NCI-H748 (cell line): Measurements from ENCODE around the gene CELF1.

Experiments
- DNase-seq: peaks from one replicate; lab custom pipeline; 2025; ENCODE audit not compliant: unreplicated experiment; lab: John Stamatoyannopoulos, UW

CELF1 gene

DNA sequence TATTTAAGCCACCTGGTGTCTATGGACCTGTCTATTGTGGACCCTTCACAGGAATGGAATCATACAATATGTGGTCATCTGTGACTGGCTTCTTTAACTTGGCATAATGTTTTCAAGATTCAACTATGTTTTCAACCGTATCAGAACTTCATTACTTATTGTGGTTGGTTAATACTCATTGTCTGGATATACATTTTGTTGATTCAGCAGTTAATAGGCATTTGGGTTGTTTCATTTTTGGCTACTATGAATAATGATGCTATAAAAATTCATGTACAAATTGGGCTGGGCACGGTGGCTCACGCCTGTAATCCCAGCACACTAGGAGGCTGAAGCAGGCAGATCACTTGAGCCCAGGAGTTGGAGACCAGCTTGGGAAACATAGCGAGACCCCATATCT lies 101.5 kb downstream of the CELF1 start:
- no peak for DNase-seq

DNA sequence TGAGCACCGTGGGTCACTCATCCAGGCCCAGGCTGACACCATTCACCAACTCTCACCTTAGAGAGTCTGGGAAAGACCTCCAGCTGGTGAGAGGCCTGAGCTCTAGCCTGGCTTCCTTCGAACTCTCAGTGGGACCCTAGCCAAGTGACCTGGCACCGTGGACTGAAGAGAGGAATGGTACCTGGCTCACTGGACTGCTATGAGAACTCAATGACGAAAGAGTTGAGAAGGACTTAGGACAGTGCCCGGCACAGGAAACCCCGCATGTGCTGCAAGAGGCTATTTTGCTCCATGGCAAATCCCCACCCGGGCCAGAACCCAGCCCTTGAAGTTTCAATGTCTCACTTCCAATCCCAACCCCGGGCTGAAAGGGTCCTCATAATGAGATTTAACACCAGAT lies 103.4 kb downstream of the CELF1 start:
- DNase-seq = no peak

DNA sequence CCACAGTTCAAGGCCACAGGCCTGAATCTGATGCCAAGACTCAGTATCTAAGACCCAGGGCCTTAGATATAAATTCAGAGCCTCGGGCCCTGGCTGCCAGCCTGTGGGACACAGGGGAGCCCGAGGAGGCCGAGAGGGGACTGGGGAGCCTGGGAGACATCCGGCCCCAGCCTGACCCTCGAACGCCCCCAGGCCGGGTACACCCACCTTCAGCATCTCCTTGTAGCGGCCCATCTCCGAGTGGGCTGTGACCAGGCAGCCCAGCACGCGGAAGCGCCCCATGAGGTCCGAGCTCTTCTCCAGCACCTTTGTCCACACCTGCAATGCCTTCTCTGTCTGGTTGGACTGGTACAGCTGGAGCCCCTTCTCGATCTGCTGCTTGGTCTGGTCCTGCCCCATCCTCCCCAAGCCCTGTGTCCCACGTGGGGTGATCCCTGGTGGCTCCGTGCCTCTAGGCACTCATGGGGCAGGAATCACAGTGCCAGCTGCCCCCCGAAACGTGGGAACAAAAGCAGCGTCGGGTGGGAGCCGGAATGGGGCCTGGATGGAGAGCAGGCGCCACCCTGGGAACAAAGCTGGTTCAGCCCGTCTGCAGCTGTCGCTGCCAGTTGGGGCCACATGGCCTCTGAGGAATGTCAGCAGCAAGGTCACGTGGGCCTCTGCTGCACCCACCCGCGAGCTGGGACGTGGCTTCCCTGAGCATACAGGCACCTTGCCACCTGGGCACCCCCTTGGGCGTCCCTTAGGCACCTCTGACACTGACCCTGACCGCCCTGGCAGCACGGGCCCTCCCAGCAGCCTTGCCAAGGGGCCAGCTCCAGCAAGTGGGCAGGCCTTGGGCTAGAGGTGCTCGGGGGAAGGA lies 104.1 kb downstream of the CELF1 start, which contains the start of gene RAPSN:
Gene RAPSN (minus strand): TSS at position 571 of the 862 bp plus-strand sequence. CDS start 172 bp downstream, at position 399.
- DNase-seq = no peak

DNA sequence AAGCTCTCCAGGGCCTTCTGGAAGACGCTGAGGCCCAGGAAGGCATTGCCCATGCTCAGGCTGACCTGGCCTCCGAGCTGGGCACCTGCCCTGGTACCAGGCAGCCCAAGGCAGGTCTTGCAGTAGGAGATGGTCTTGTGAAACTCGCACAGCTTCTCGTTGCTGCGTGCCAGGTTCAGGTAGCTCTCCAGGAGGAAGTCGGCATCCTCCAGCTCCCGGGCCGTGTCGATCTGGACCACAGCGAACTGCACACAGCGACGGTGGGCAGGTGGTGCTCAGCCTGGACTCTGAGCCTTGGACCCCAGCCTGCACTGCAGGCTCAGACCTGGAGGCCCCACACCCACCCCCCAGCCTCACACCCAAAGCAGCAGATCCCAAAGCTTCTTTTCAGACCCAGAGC lies 105.0 kb downstream of the CELF1 start:
- no peak for DNase-seq

DNA sequence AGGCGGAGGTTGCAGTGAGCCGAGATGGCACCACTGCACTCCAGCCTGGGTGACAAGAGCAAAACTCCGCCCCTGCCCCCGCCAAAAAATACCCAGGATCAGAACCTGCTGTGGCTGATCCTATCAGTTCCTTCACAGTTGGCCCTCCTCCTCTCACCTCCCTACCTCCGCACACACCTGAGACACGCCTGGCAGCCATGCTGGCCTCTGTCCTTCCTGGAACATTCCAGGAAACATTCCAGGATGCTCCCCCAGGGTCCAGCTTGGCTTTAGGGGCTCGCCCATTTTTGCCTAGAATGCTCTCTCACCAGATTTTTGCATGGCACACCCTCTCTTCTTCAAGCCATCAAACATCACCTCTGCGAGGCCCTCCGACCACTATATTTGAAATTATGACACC lies 106.1 kb downstream of the CELF1 start:
- DNase-seq = no peak

DNA sequence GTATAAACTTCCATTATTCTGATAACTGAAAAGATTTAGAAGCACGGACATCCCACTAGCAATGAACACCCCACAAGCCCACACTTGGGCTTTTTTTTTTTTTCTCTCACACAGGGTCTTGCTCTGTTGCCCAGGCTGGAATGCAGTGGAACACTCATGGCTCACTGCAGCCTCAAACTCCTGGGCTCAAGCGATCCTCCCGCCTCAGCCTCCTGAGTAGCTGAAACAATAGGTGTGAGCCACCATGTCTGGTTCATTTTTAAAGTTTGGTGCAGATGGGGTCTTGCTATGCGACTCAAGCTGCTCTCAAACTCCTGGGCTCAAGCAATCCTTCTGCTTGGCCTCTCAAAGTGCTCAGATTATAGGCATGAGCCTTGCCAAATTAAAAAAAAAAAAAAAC lies 107.1 kb downstream of the CELF1 start:
- no peak for DNase-seq

DNA sequence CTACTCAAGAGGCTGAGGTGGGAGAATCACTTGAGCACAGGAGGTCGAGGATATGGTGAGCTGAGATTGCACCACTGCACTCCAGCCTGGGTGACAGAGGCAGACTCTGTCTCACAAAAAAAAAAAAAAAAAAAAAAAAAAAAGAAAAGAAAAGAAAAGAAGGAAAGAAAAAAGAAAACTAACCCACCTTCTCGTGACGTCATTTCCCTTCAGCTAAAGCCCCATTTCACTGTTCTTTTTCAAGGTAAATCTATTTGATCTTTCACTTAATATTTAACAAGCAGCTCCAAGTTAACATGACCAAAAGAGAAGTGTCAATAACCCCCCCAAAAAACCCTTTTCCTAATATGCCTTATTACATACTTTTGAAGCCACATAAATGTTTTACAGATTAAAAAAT lies 109.1 kb downstream of the CELF1 start:
- no peak for DNase-seq

DNA sequence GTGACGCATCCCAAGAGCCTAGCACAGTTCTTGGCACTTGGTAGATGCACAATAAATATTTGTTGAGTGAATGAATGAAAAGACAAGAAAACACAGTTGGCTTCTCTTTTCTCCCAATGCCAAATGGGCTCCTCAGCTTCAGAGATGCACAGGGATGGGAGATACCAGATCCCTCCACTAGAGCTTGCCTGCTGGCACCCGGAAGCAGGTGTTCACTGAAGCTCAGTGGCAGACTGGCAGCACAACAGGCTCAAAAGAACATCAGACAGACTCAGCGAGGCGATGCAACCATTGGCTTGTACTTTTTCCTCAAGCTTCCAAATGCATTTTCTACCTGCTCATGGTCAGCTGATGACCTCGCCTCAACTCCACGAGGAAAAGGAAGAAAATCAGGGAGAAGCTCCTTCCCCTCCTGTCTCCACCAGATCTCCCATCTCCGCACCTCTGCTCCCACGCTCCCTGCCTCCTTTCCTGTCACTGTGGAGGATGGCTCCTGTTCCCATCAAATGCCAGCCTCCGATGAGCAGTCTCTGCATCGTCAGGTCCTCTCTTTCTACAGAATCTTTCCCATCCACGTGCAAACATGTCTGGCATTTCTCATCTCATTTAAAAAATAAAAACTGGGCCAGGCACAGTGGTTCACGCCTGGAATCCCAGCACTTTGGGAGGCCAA lies 109.8 kb downstream of the CELF1 start:
- DNase-seq = peak; percentile 40

DNA sequence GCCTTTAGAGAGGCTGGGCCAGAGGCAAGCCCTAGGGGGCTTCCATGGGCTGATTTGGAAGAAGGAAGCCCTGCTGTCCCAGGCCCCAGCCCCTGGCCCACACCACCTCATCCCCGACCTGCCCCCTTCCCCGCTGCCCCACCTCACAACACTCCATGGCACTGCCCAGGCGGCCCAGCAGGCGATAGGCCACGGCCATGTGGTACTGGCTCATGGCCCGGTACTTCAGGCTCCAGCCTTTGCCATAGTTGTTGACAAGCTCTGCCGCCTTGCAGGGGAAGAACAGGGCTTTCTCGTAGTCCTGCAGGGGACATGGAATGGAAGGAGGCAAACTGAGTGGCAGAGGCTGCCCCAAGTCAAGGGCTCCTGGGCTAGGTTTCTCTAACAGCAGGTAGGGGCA lies 110.4 kb downstream of the CELF1 start:
- DNase-seq = no peak

DNA sequence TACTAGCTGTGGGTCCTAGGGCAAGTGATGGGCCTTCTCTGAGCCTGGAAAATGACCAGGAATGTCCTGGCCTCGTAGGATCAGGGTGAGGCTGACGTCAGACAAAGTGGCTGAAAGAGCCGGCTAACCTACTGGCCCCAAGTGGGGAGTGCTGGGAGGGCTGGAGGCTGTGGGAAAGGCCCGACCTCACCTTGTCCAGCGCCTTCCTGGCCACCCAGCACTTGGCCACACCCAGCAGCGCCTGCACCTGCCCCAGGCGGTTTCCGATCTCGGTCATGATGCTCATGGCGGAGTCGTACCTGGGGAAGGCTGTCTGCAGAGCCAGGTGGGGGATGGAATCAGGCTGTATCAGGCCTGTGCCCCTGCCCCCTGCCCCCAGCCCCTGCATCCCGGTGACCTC lies 111.5 kb downstream of the CELF1 start:
- no peak for DNase-seq

DNA sequence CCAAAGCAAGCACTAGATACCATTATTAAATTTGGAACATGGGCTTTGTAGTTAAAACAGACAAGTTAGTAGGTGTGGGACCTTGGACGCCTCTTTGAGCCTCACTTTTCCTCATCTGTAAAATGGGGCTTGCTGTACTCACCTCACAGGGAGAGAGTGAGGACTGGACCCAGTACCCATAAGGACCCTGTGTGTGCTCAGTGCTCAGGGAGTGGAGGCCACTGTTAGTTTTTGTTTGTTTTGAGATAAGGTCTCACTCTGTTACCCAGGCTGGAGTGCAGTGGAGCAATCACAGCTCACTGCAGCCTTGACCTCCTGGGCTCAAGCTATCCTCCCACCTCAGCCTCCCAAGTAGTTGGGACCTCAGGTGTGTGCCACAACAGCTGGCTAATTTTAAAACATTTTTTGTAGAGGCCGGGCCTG lies 112.9 kb downstream of the CELF1 start:
- DNase-seq = no peak

DNA sequence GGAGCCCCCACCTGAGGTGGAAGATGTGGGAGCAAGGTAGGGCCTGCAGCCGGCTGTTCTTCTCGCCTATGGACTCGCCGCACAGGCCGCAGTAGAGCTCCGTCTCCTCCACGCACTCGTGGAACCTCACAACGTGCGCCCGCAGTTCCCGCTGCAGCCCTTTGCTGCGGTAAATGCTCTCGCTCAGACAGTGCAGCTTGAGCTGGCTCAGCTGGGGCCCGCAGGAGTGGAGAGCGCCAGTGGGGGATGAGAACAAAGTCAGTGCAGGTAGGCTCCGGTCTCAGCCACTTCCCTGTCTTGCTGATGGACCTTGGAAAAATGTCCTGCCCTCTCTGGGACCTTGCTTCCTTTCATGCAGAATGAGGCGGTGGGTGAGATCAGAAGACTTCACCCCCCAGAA lies 114.2 kb downstream of the CELF1 start:
- DNase-seq = no peak

DNA sequence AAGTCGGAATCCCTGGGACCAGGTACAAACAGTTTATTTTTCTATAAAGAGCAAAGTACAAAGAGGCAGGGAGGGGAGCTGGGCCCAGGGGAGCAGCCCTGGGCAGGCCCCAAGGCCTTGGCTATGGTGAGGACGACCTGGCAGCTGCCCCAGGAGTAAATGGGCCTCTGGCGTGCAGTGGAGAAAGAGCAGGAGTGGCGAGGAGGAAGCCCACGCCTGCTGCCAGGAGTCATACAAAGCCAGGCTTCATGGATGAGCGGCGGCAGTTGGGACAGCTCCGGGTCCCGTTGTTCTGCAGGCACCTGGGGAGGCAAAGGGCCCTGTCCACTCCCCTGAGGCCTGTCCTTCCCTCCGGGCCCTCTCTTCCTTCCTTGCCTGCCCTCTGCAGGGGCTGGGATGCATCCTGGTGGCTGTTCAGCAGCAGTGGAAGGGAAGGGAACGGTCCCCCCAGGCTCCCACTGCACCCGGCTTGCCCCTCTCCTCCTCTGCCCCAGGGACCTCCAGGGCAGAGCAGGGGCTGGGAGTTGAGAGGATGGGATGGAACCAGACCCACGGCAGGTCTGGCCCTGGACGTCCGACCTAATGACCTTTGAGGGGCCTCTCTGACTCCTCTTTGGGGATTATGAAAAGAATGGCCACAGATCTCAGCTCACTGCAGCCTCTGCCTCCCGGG lies 115.0 kb downstream of the CELF1 start:
- DNase-seq = no peak

DNA sequence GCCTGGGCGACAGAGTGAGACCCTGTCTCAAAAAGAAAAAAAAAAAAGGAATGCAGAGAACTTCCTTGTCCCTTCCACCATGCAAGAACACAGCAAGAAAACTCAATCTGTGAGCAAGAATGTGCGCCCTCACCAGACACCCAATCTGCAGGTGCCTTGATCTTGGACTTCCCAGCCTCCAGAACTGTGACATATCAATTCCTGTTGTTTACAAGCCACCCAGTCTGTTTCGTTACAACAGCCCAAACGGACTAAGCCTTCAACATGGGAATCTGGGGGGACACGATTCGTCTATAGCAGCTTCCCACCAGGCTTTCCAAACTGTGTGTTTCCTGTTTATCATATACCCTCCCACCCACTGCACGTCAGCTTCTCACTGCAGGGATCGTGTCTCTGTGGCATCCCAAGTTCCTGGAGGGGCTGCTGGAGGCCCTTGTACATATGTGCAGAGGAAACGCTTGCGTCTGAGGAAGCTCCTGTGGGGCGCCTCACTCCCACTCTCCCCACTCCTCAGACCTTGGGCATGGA lies 115.7 kb downstream of the CELF1 start:
- no peak for DNase-seq

DNA sequence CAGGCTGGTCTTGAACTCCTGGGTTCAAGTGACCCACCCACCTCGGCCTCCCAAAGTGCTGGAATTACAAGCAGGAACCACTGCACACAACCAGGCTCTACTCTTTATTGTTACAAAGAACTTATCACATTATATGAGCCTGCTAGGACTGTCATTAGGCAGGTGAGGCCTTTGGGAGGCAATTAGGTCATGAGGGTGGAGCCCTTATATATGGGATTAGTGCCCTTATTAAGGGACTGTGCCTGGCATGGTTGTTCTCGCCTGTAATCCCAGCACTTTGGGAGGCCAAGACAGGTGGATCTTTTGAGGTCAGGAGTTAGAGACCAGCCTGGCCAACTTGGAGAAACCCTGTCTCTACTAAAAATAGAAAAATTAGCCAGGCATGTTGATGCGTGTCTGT lies 116.2 kb downstream of the CELF1 start:
- no peak for DNase-seq

DNA sequence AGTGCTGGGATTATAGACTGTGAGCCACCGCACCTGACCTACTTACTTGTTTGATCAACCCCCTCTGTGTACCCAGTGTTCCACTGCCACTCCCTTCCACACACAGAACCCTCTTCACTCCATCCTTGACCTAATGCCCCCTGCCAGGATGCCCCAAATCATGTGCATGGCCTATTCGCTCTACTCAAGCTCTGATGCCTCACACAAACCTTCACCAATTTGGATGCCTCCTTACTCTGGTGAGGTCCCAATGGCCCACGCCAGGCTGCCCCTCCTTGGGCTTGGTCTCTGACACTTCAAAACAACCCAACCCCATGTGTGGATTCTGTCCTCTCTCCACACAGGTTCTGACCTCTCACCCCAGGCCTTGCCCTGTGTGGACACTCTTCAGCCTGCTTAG lies 117.2 kb downstream of the CELF1 start:
- no peak for DNase-seq

DNA sequence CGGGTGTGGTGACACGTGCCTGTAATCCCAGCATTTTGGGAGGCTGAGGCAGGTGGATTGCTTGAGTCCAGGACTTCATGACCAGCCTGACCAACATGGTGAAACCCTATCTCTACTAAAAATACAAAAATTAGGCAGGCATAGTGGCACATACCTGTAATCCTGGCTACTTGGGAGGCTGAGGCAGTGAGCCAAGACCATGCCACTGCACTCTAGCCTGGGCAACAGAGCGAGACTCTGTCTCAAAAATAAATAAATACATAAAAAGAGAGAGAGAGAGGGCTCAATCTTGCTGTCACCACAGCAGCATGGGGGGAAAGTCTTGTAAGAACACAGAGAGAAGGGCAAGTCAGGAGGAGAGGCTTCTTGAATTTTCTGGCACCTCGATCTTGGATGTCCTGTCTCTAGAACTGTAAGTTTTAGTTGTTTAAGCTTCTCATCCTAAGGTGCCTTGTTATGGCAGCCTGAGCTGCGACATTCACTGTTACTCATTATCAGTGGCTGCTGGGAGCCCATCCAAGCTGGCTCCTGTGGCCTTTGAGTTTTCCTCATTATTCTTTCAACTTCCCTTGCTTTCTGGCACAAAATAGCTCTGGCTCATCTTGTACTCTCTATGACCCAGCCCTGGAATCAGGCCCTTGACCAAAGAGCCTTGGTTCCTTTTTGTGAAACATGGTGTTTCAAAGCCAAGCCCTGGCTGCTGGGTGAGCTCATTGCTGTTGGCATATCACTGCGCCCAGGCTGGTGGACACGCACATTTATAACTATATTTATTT lies 118.7 kb downstream of the CELF1 start:
- DNase-seq = no peak

DNA sequence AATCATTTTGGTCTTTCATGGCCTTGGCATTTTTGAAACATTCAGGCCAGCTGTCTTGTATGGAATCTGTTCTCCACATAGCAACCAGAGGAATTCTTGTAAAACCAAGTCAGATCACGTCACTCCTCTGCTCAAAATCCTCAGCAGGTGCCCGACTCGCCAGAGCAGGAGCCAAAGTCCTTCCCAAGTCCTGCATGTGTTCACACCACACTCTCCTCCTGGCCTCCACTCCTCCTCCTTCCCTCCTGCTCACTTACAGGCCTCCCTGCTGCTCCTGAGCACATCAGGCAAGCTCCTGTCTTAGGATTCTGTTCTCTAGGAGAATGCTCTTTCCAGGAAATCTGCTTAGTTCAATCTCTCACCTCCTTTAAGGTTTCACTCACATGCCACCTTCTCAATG lies 119.8 kb downstream of the CELF1 start:
- DNase-seq = no peak

DNA sequence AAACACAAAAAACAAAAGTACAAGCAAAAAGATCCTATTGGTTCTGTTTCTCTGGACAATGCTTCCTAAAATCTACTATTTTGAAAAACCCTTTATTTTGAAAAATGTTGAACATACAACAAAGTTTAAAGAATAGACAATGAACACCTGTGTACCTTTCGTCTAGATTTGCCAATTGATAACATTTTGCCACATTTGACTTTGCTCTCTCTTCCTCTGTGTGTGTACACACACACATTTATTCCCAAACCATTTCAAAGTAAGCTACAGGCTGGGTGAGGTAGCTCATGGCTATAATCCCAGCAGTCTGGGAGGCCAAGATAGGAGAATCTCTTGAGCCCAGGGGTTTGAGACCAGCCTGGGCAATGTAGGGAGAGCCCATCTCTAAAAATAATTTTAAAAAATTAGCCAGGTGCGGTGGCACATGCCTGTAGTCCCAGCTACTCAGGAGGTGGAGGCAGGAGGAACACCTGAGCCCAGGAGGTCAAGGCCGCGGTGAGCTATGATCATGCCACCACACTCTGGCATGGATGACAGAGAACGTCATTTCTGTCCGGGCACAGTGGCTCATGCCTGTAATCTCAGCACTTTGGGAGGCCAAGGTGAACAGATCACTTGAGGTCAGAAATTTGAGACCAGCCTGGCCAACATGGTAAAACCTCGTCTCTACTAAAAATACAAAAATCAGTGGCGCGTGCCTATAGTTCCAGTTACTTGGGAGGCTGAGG lies 121.4 kb downstream of the CELF1 start:
- no peak for DNase-seq

DNA sequence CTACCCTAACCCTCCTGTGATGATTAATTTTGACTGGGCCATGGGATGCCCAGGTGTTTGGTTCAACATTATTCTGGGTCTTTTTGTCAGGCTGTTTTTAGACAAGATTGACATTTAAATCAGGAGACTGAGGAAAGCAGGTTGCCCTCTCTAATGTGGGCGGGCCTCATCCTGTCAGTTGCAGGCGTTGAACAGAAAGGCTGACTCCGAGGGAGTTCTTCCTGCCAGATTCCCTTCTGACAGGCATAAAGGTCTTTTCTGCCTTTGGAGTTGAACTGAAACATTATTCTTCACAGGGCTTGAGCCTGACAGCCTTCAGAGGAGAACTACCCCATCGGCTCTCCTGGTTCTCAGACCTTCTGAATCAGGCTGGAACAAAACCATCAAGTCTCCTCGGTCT lies 122.4 kb downstream of the CELF1 start:
- DNase-seq = no peak
